ENCODE results near the gene ARID3C.

Gene ARID3C

GRCh38 chr9:34576597-34577399, 52.1 kb downstream of the ARID3C start:
- no peak for DNase-seq

GRCh38 chr9:34575862-34576596, 52.8 kb downstream of the ARID3C start:
- DNase-seq: no peak

GRCh38 chr9:34575241-34575640, 53.6 kb downstream of the ARID3C start:
- no peak for DNase-seq

GRCh38 chr9:34574571-34574970, 54.3 kb downstream of the ARID3C start:
- DNase-seq: no peak

- DNase-seq: no peak
These were observed 55.1 kb downstream of the ARID3C start for GRCh38 chr9:34573599-34574325.

- no peak for DNase-seq
These were observed 56.2 kb downstream of the ARID3C start for GRCh38 chr9:34572628-34573027.

GRCh38 chr9:34572092-34572491, 56.8 kb downstream of the ARID3C start:
- no peak for DNase-seq

GRCh38 chr9:34571481-34571810, 57.4 kb downstream of the ARID3C start:
- no peak for DNase-seq
